NCI-H1436 (cell line): ENCODE measurements around the gene GNRHR.

Experiments used
- DNase-seq: peaks from one replicate; lab custom pipeline; 2025; lab: John Stamatoyannopoulos, UW

GNRHR gene

DNA sequence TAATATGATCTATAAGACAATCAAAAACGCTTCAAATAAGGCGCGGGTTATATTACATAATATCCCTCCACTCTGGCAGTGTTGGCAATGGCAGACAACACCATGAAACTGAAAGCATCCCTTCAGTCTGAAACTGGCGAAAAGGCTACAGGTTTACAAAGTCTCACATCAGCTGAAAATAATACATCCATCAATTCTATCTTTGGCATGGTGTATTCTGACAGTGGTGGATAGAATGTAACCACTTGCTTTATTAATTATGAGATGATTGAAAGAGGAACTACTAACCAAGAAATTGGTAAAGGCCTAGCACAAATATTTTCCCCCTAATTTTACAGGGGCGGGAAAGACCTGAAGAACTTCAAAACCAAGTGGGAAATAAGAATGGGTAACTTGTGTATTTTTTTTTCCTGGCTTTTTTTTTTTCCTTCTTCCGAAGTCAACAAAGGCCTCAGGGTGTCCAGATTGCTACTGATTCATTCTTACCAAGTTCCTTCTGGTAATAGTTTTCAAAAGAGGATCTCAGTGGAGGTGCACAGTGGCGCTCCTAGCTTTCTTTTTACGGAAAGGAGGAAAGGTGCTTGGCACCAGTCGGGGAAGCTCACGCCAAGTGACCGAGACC, 54.0 kb downstream of the GNRHR start:
- no peak for DNase-seq

DNA sequence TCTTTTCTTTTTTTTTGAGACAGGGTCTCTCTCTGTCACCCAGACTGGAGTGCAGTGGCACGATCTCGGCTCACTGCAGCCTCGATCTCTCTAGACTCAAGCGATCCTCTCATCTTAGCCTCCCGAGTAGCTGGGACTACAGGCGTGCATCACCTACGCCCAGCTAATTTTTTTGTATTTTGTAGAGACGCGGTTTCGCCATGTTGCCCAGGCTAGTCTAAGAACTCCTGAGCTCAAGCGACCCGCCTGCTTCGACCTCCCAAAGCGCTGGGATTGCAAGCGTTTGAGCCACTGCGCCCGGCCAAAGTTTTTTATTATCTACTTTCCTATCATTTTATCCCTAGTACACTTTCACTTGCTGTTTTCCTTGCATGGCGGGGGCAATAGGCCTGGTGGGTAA, 54.6 kb downstream of the GNRHR start:
- no peak for DNase-seq

- no peak for DNase-seq
These were observed 56.1 kb downstream of the GNRHR start for GRCh38 chr4:67697860-67698687.

DNA sequence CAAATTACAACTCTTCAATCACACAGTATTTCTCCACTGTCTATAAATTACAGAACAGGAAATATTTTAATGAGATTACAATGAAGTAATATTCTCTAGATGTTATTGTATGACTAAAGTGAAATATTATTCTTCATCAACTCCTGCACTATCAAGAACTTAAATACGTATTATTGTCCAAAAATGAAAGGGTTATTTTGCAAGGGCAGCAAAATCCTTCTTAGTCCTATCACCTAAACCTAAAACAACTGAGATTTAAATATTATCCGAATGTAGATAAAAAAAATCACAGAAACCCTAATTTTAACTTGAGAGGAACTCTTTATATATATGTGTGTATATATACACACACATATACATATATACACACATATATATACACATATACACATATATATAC, 58.1 kb downstream of the GNRHR start:
- no peak for DNase-seq

DNA sequence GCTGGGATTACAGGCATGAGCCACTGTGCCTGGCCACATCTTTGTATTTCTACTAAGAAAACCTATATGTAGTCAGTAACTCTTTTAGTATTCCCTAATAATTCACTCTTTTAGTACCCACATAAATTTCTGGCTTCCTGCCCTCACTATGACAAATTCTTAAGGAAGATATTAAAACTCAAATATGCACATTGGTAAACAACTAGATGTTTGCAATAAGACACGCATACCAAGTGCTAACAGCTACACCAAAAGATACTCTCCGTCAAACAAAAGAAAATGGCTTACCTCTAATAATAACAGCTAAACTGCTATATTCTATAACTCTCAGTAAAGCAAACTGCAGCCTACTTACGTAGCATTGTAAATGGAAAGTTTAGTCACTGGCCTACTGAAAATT, 59.5 kb downstream of the GNRHR start:
- no peak for DNase-seq

DNA sequence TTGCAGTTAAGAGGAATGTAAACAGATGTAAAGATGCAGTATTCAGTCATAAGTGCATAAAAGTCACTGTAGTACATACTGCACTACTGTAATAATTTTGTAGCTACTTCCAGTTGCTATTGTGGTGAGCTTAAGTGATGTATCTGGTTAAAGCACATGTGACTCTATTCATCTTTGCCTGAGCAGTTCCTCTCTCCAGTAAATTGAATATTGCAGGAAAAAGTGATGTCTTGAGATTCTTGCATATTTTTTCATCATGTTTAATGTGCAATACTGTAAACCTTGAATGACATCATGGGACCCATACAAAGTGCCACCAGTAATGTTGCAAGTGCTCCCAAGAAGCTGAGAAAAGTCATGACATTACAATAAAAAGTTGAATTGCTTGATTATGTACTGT, 62.9 kb downstream of the GNRHR start:
- no peak for DNase-seq
